ENCODE data around the gene SIGLEC1. TPM values are rescaled to one million over a fixed set of nuclear protein-coding genes. Genes with fewer than 3 reads are reported as not detected.

The SIGLEC1 gene
- total and polyA plus RNA-seq, 2 donors, result 0.90 to 21.9 TPM

GRCh38 chr20:3739926-3740451, 27.6 kb upstream of the SIGLEC1 start:
- H3K36me3 ChIP-seq (ENCODE audit: control insufficient read depth in 2 of 2, insufficient read depth in 2 of 2, low read length in 1 of 2), result no peaks in the 10 kb centered on the region
- peaks cover 0 to 8% of the 10 kb centered on the region in 2 donors for H3K27me3 ChIP-seq (ENCODE audit: control insufficient read depth in 2 of 2, insufficient read depth in 1 of 2, low read length in 1 of 2)
- no peaks in the 10 kb centered on the region for H3K9me3 ChIP-seq (ENCODE audit: control insufficient read depth in 2 of 2, insufficient read depth in 1 of 2, low read length in 1 of 2)
- no peak overlapping the region for H3K4me3 ChIP-seq (ENCODE audit: low read length in 2 of 2)
- H3K4me1 ChIP-seq (ENCODE audit: control insufficient read depth in 2 of 2, insufficient read depth in 2 of 2, low read length in 2 of 2), result peaks cover 0 to 3% of the 10 kb centered on the region in 2 donors
- H3K27ac ChIP-seq (ENCODE audit: low read depth in 1 of 2, low read length in 1 of 2), result no peak overlapping the region
- 91% methylated on average over 7 of the region's 7 CpGs for WGBS
- DNase-seq (ENCODE audit: low read depth in 6 of 9, low spot score in 9 of 9), result no peak

DNA sequence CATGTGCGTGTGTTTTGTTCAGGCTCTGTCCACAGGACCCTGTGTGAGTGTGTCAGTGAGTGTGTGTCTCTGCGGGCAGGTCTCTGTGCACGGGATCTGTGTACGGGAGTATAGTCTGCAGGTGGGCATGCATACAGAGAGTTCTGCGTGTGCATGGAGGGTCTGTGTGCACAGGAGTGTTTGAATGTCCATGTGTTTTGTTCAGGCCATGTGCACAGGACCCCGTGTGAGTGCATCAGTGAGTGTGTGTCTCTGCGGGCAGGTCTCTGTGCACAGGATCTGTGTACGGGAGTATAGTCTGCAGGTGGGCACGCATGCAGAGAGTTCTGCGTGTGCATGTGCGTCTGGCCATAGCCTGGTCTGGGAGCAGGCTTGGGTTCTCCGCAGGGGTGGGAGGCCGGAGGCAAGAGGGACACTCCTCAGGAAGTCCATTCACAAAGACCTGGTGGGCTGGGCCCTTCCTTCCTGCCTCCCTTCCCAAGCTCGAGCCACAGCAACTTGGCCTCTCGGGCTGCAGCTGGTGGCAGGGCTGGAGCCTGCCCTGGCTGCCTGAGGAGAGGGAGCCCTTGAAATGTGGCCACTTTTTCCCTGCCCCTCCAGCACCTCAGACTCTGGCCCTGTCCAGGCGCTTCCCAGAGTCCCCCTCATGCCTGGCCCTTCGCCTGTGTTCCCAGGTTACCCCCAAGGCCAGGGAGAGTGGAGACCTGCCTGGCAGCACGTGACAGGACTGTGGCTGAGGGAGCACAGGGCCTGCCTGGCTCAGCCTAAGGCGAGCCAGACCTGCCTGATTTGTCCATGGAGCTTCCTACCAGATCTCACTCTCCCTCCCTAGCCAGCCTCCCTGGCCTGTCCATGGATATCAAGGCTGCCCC, 26.9 kb upstream of the SIGLEC1 start:
- Histone ChIP-seq H3K27me3 (ENCODE audit: control insufficient read depth in 2 of 2, insufficient read depth in 1 of 2, low read length in 1 of 2) (peaks cover under 1 to 2% of the 10 kb centered on the region in 2 donors), H3K4me1 (ENCODE audit: control insufficient read depth in 2 of 2, insufficient read depth in 2 of 2, low read length in 2 of 2) (no peaks in the 10 kb centered on the region), H3K27ac (ENCODE audit: low read depth in 1 of 2, low read length in 1 of 2) (no peak overlapping the region), H3K36me3 (ENCODE audit: control insufficient read depth in 2 of 2, insufficient read depth in 2 of 2, low read length in 1 of 2) (no peaks in the 10 kb centered on the region), H3K9me3 (ENCODE audit: control insufficient read depth in 2 of 2, insufficient read depth in 1 of 2, low read length in 1 of 2) (no peaks in the 10 kb centered on the region), H3K4me3 (ENCODE audit: low read length in 2 of 2) (no peak overlapping the region)
- no peak for DNase-seq (ENCODE audit: low read depth in 6 of 9, low spot score in 9 of 9)
- 91% methylated on average over 19 of the region's 19 CpGs for WGBS

- Histone ChIP-seq H3K4me3 (ENCODE audit: low read length in 2 of 2) (no peak overlapping the region), H3K36me3 (ENCODE audit: control insufficient read depth in 2 of 2, insufficient read depth in 2 of 2, low read length in 1 of 2) (no peaks in the 10 kb centered on the region), H3K27ac (ENCODE audit: low read depth in 1 of 2, low read length in 1 of 2) (no peak overlapping the region), H3K9me3 (ENCODE audit: control insufficient read depth in 2 of 2, insufficient read depth in 1 of 2, low read length in 1 of 2) (no peaks in the 10 kb centered on the region), H3K27me3 (ENCODE audit: control insufficient read depth in 2 of 2, insufficient read depth in 1 of 2, low read length in 1 of 2) (peaks cover 5 to 6% of the 10 kb centered on the region in 2 donors), H3K4me1 (ENCODE audit: control insufficient read depth in 2 of 2, insufficient read depth in 2 of 2, low read length in 2 of 2) (no peaks in the 10 kb centered on the region)
- 92% methylated on average over 11 of the region's 11 CpGs for WGBS
- DNase-seq (ENCODE audit: low read depth in 6 of 9, low spot score in 9 of 9), result no peak
Measured at GRCh38 chr20:3738111-3739053, 26.0 kb upstream of the SIGLEC1 start.

DNA sequence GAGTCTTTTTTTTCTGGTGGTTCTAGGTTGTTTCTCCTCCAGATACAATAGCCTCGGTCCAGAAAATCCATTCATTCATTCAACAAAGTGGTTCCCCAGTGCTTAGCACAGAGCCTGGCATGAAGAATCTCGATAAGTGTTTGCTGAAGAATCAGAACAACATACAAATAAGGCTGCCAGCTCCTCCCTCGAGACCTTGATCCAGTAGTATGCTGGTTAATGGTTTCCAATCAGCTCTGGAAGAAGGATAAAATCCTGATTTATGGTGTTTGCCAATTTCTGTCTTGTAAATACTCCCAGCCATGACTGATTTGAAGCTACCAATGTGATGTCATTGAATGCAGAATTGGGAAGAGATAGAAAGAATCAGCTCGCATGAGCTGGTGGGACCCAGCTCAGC, 23.4 kb upstream of the SIGLEC1 start:
- H3K27me3 ChIP-seq (ENCODE audit: control insufficient read depth in 2 of 2, insufficient read depth in 1 of 2, low read length in 1 of 2), result peaks cover 20 to 31% of the 10 kb centered on the region in 2 donors
- H3K36me3 ChIP-seq (ENCODE audit: control insufficient read depth in 2 of 2, insufficient read depth in 2 of 2, low read length in 1 of 2), result no peaks in the 10 kb centered on the region
- WGBS, result 94% methylated on average over 4 of the region's 4 CpGs
- H3K4me1 ChIP-seq (ENCODE audit: control insufficient read depth in 2 of 2, insufficient read depth in 2 of 2, low read length in 2 of 2), result peaks cover 0 to 10% of the 10 kb centered on the region in 2 donors
- DNase-seq (ENCODE audit: low read depth in 6 of 9, low spot score in 9 of 9), result no peak
- no peak overlapping the region for H3K4me3 ChIP-seq (ENCODE audit: low read length in 2 of 2)
- H3K27ac ChIP-seq (ENCODE audit: low read depth in 1 of 2, low read length in 1 of 2), result no peak overlapping the region
- H3K9me3 ChIP-seq (ENCODE audit: control insufficient read depth in 2 of 2, insufficient read depth in 1 of 2, low read length in 1 of 2), result no peaks in the 10 kb centered on the region

DNA sequence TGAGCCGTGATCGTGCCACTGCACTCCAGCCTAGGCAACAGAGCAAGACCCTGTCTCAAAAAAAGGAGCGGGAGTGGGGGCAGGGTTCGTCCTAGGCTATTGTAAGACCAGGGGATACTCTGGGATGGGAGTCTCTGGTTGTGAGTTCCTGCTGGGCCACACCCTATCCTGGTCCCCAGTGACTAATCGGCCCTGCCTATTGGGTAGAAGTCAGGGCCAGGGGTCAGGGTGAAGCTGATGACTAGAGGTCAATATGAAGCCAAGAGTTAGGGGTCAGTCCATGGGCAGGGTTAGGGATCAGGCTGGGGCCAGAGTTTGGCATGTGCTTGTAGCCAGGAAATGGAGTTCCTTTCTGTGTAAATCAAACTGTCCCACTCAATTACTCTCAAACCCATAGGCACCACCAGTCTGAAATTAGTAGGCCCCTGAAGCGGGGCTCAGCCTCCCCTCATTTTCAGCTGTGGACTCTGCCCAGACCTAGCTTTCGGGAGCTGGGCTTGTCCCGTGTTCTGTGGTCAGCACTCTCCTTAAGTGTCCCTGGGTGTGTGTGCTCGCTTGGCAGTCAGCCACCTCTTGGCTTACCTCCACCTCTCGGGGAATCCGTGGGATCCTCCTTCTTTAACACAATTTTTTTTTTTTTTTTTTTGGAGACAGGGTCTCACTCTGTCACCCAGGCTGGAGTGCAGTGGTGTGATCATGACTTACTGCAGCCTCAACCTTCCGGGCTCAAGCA, 21.9 kb upstream of the SIGLEC1 start:
- Histone ChIP-seq H3K36me3 (ENCODE audit: control insufficient read depth in 2 of 2, insufficient read depth in 2 of 2, low read length in 1 of 2) (no peaks in the 10 kb centered on the region), H3K27ac (ENCODE audit: low read depth in 1 of 2, low read length in 1 of 2) (no peak overlapping the region), H3K9me3 (ENCODE audit: control insufficient read depth in 2 of 2, insufficient read depth in 1 of 2, low read length in 1 of 2) (no peaks in the 10 kb centered on the region), H3K4me3 (ENCODE audit: low read length in 2 of 2) (no peak overlapping the region), H3K4me1 (ENCODE audit: control insufficient read depth in 2 of 2, insufficient read depth in 2 of 2, low read length in 2 of 2) (peaks cover 0 to 10% of the 10 kb centered on the region in 2 donors), H3K27me3 (ENCODE audit: control insufficient read depth in 2 of 2, insufficient read depth in 1 of 2, low read length in 1 of 2) (peaks cover 20 to 32% of the 10 kb centered on the region in 2 donors)
- no peak for DNase-seq (ENCODE audit: low read depth in 6 of 9, low spot score in 9 of 9)
- WGBS, result 82% methylated on average over 12 of the region's 12 CpGs

DNA sequence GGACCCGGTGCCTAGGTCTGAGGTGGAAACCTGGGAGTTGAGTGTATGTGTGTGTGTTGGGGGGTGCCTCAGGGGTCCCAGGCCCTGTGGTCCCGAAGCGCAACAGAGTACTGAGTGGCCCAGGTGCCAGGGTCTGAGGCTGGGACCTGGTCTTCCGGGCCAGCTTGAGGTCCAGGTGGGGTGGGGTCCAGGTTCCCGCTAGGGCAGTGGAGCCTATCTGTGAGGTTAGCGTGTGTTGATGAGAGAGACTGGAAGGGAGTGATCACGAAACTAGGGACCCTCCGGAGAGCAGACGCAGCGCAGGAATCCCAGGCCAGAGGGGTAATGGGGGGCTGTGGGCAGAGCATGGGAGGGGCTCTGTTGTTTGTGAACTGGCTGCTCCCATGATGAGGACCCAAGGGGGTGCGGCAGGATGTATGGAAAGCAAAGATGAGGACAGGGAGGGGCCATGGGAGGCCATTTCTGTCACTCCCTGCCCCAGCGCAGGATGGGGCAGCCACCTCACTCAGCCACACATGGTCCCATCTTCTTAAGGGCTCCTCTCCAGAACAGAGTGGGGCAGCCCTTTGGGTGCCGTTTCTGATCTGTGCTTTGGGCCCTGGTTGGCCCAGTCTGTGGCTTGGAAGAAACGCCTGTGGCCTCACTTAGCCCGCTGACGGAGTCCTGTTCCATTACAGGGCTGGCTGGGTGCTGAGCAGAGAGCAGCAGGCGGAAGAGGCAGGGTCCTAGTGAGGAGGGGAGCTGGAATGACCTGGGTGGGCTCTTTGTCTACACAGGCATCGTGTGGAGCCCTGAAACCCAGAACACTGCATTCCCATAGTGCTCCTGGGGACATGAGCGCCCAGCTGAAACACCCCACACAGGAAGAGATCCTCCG, 21.0 kb upstream of the SIGLEC1 start:
- peaks cover 20 to 39% of the 10 kb centered on the region in 2 donors for H3K27me3 ChIP-seq (ENCODE audit: control insufficient read depth in 2 of 2, insufficient read depth in 1 of 2, low read length in 1 of 2)
- no peak overlapping the region for H3K27ac ChIP-seq (ENCODE audit: low read depth in 1 of 2, low read length in 1 of 2)
- WGBS, result 96% methylated on average over 20 of the region's 20 CpGs

DNA sequence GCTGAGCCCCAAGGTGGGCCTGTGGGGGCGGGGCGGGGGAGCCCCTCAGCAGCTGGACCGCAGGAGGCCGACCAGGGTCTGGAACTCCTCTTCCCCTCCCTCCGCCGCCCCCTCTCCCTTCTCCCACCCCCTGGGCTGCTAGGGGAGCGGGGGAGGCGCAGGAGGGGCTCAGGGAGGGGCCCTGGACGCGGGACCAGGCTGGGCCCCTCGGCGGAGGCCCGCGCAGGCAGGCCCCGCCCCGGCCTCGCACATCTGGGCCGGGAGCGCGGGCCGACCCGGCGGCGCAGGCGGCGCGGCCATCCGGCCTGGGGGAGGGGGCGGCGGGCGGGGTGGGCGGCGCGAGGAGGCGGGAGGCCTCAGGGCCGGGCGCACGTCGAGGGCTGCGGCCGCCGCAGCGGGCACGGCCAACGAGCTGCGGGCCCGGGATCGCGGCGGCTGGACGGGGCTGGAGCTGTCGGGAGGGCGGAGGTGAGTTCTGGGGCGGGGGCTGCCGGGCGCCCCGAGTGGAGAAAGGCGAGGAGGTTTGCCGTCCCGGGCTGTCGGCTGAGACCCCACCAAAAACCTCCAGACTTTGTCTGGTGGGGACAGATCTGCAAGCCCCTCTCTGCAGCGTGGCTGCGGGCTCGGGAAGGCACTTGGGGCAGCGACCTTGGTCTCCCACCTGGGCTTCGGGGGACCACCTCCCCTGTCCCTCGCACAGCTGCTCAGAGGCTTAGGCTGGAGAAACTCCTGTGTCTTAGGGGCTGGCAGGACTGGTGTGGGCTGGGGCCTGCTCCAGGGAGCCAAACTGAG, 20.1 kb upstream of the SIGLEC1 start, which contains the start of gene HSPA12B:
Gene HSPA12B, plus strand, starts transcription at position 359 of the 792 bp plus-strand sequence. CDS start 5,990 bp downstream, outside the sequence.
- Histone ChIP-seq H3K36me3 (ENCODE audit: control insufficient read depth in 2 of 2, insufficient read depth in 2 of 2, low read length in 1 of 2) (no peaks in the 10 kb centered on the region), H3K27me3 (ENCODE audit: control insufficient read depth in 2 of 2, insufficient read depth in 1 of 2, low read length in 1 of 2) (peaks cover 20 to 48% of the 10 kb centered on the region in 2 donors), H3K9me3 (ENCODE audit: control insufficient read depth in 2 of 2, insufficient read depth in 1 of 2, low read length in 1 of 2) (no peaks in the 10 kb centered on the region), H3K4me1 (ENCODE audit: control insufficient read depth in 2 of 2, insufficient read depth in 2 of 2, low read length in 2 of 2) (peaks cover 0 to 15% of the 10 kb centered on the region in 2 donors), H3K4me3 (ENCODE audit: low read length in 2 of 2) (peak within 1 kb of the TSS; percentile 1 to 20), H3K27ac (ENCODE audit: low read depth in 1 of 2, low read length in 1 of 2) (no peak within 1 kb of the TSS)
- 15% methylated on average over 66 of the region's 67 CpGs for WGBS
- DNase-seq (ENCODE audit: low read depth in 6 of 9, low spot score in 9 of 9), result no peak

More for the DNA sequence above, 21.0 kb upstream of the SIGLEC1 start:
- Histone ChIP-seq H3K4me1 (ENCODE audit: control insufficient read depth in 2 of 2, insufficient read depth in 2 of 2, low read length in 2 of 2) (peaks cover 0 to 10% of the 10 kb centered on the region in 2 donors), H3K9me3 (ENCODE audit: control insufficient read depth in 2 of 2, insufficient read depth in 1 of 2, low read length in 1 of 2) (no peaks in the 10 kb centered on the region), H3K4me3 (ENCODE audit: low read length in 2 of 2) (peak overlapping the region in 1 of 2 donors; percentile 1), H3K36me3 (ENCODE audit: control insufficient read depth in 2 of 2, insufficient read depth in 2 of 2, low read length in 1 of 2) (no peaks in the 10 kb centered on the region)
- no peak for DNase-seq (ENCODE audit: low read depth in 6 of 9, low spot score in 9 of 9)

Measured in thymus (tissue), 11 donors.